H9 (cell line): ENCODE measurements around the gene ADI1. TPM values are rescaled to one million over a fixed set of nuclear protein-coding genes. Genes with fewer than 3 reads are reported as not detected.

ENCODE experiments used
- DNase-seq: peaks from one replicate; pipeline ENCODE4 v3.0.0-alpha.2; 2017
- H2AFZ ChIP-seq: one replicate; pipeline ENCODE4 v1.6.1; 2013; ENCODE audit warnings: mild to moderate bottlenecking, low read length, control low read depth, moderate library complexity
- H2AK5ac ChIP-seq: 2 replicates; pipeline ENCODE4 v1.6.1; 2013; ENCODE audit warnings: low read length, control low read depth, mixed read lengths; ENCODE audit not compliant: insufficient read length
- H2BK120ac ChIP-seq: one replicate; pipeline ENCODE4 v1.6.1; 2013; ENCODE audit warnings: low read depth, mild to moderate bottlenecking, low read length, control low read depth, inconsistent platforms; ENCODE audit not compliant: poor library complexity, severe bottlenecking
- H2BK12ac ChIP-seq: 2 replicates; pipeline ENCODE4 v1.6.1; 2013; ENCODE audit warnings: low read length, control low read depth, mixed read lengths, low read depth; ENCODE audit not compliant: insufficient read length
- H2BK15ac ChIP-seq: 2 replicates; pipeline ENCODE4 v1.6.1; 2013; ENCODE audit warnings: low read depth, low read length, control low read depth
- H2BK20ac ChIP-seq: one replicate; pipeline ENCODE4 v1.6.1; 2013; ENCODE audit warnings: low read depth, mild to moderate bottlenecking, low read length, control low read depth, inconsistent platforms; ENCODE audit not compliant: poor library complexity, severe bottlenecking
- H2BK5ac ChIP-seq: 2 replicates; pipeline ENCODE4 v1.6.1; 2013; ENCODE audit warnings: low read length, control low read depth, mixed read lengths; ENCODE audit not compliant: insufficient read length
- H3K14ac ChIP-seq: 2 replicates; pipeline ENCODE4 v1.6.1; 2013; ENCODE audit warnings: low read length, control low read depth; ENCODE audit not compliant: insufficient read depth
- H3K18ac ChIP-seq: 2 replicates; pipeline ENCODE4 v1.6.1; 2013; ENCODE audit warnings: low read depth, mild to moderate bottlenecking, mixed read lengths, low read length, control low read depth; ENCODE audit not compliant: insufficient read length
- H3K23ac ChIP-seq: 2 replicates; pipeline ENCODE4 v1.6.1; 2013; ENCODE audit warnings: low read length, control low read depth, mixed read lengths, low read depth; ENCODE audit not compliant: insufficient read length
- H3K23me2 ChIP-seq: 2 replicates; pipeline ENCODE4 v1.6.1; 2013; ENCODE audit warnings: low read depth, mild to moderate bottlenecking, mixed read lengths, low read length, control low read depth; ENCODE audit not compliant: insufficient read length, poor library complexity, severe bottlenecking
- H3K27ac ChIP-seq: 2 replicates; pipeline ENCODE4 v1.5.1; 2013; ENCODE audit warnings: low read length, control low read depth, mixed read lengths, low read depth; ENCODE audit not compliant: insufficient read length
- H3K27me3 ChIP-seq: 2 replicates; pipeline ENCODE4 v1.6.1; 2013; ENCODE audit warnings: low read length, control low read depth, inconsistent platforms; ENCODE audit not compliant: insufficient read depth
- H3K4ac ChIP-seq: 2 replicates; pipeline ENCODE4 v1.6.1; 2013; ENCODE audit warnings: low read depth, mild to moderate bottlenecking, control low read depth, inconsistent platforms, low read length, moderate library complexity
- H3K4me1 ChIP-seq: 2 replicates; pipeline ENCODE4 v1.6.1; 2013; ENCODE audit warnings: low read length, control low read depth, inconsistent platforms; ENCODE audit not compliant: insufficient read depth
- H3K4me2 ChIP-seq: 2 replicates; pipeline ENCODE4 v1.6.1; 2013; ENCODE audit warnings: low read length, control low read depth, mixed read lengths; ENCODE audit not compliant: insufficient read length, insufficient read depth
- H3K56ac ChIP-seq: 2 replicates; pipeline ENCODE4 v1.6.1; 2013; ENCODE audit warnings: low read depth, mild to moderate bottlenecking, mixed read lengths, low read length, control low read depth; ENCODE audit not compliant: insufficient read length
- H3K79me1 ChIP-seq: 2 replicates; pipeline ENCODE4 v1.6.1; 2013; ENCODE audit warnings: low read depth, mild to moderate bottlenecking, moderate library complexity, low read length, control low read depth, inconsistent platforms; ENCODE audit not compliant: insufficient read depth, poor library complexity, severe bottlenecking
- H3K79me2 ChIP-seq: 2 replicates; pipeline ENCODE4 v1.6.1; 2013; ENCODE audit warnings: low read length, control low read depth, inconsistent platforms; ENCODE audit not compliant: insufficient read depth
- H3K9ac ChIP-seq: 2 replicates; pipeline ENCODE4 v1.6.1; 2013; ENCODE audit warnings: low read length, control low read depth, mixed read lengths; ENCODE audit not compliant: insufficient read length; ENCODE audit errors: extremely low read depth
- H3K9me3 ChIP-seq: one replicate; pipeline ENCODE4 v1.6.1; 2013; ENCODE audit warnings: low read depth, low read length, inconsistent platforms; ENCODE audit not compliant: control insufficient read depth
- H3T11ph ChIP-seq: one replicate; pipeline ENCODE4 v1.6.1; 2013; ENCODE audit warnings: mild to moderate bottlenecking, low read length, control low read depth, inconsistent platforms
- H4K20me1 ChIP-seq: one replicate; pipeline ENCODE4 v1.6.1; 2013; ENCODE audit not compliant: control insufficient read depth, insufficient read length, insufficient read depth
- H4K5ac ChIP-seq: 2 replicates; pipeline ENCODE4 v1.6.1; 2013; ENCODE audit warnings: low read depth, mild to moderate bottlenecking, mixed read lengths, low read length, control low read depth; ENCODE audit not compliant: insufficient read length
- H4K8ac ChIP-seq: replicated peaks from 2 replicates; pipeline ENCODE4 v1.6.1; 2013; ENCODE audit warnings: low read length, control low read depth, mixed read lengths, low read depth; ENCODE audit not compliant: insufficient read length
- H4K91ac ChIP-seq: 2 replicates; pipeline ENCODE4 v1.6.1; 2013; ENCODE audit warnings: low read depth, mild to moderate bottlenecking, moderate library complexity, mixed read lengths, low read length, control low read depth; ENCODE audit not compliant: insufficient read length
- H3K27ac Mint-ChIP-seq, 3 experiments: 2 replicates in 2 of 3; 3 replicates in 1 of 3; pipeline ENCODE4 v1.8.0; 2020 to 2021; ENCODE audit warnings: mixed read lengths in 3 of 3, mild to moderate bottlenecking in 1 of 3, moderate library complexity in 1 of 3
- H3K27me3 Mint-ChIP-seq: 2 replicates; pipeline ENCODE4 v1.8.0; 2021; ENCODE audit warnings: low read depth, mild to moderate bottlenecking, moderate library complexity, mixed read lengths
- H3K36me3 Mint-ChIP-seq, 3 experiments: 2 replicates in 2 of 3; 3 replicates in 1 of 3; pipeline ENCODE4 v1.8.0; 2020 to 2021; ENCODE audit warnings: low read depth in 3 of 3, mixed read lengths in 3 of 3; ENCODE audit not compliant: insufficient read depth in 1 of 3
- H3K4me1 Mint-ChIP-seq, 2 experiments: 2 replicates each; pipeline ENCODE4 v1.8.0; 2020; ENCODE audit warnings: mixed read lengths in 2 of 2
- H3K4me3 Mint-ChIP-seq, 2 experiments: 2 replicates in 1 of 2; 3 replicates in 1 of 2; pipeline ENCODE4 v1.8.0; 2020 to 2021; ENCODE audit warnings: mild to moderate bottlenecking in 2 of 2, mixed read lengths in 2 of 2, moderate library complexity in 1 of 2
- H3K9me3 Mint-ChIP-seq, 2 experiments: 2 replicates in 1 of 2; 3 replicates in 1 of 2; pipeline ENCODE4 v1.8.0; 2020; ENCODE audit warnings: mild to moderate bottlenecking in 2 of 2, mixed read lengths in 2 of 2, moderate library complexity in 1 of 2
- WGBS: extraction: QIAGEN DNeasy Blood & Tissue Kit; methylation state at CpG from one replicate; pipeline ENCODE4 v1.1.7; 2013; ENCODE audit warnings: missing lambda C conversion rate, low lambda C conversion rate, mixed read lengths; ENCODE audit not compliant: insufficient read length; ENCODE audit errors: extremely low coverage; 5-methylcytosine and 5-hydroxymethylcytosine counted together
- total RNA-seq: library from RNA; stranded (reverse); gene quantifications from 2 replicates; pipeline ENCODE4 v1.2.1, GENCODE V29; 2021
- TF ChIP-seq, protein P1 (sequence below): fragments of 200-600 bp; sonication (generic); conservative IDR thresholded peaks from 3 replicates; pipeline ENCODE4 v1.8.0; 2021; ENCODE audit warnings: antibody characterized with exemption, mild to moderate bottlenecking

ADI1 gene
- total RNA-seq, 1 experiment from 2014 or later, result 23.4 TPM

DNA sequence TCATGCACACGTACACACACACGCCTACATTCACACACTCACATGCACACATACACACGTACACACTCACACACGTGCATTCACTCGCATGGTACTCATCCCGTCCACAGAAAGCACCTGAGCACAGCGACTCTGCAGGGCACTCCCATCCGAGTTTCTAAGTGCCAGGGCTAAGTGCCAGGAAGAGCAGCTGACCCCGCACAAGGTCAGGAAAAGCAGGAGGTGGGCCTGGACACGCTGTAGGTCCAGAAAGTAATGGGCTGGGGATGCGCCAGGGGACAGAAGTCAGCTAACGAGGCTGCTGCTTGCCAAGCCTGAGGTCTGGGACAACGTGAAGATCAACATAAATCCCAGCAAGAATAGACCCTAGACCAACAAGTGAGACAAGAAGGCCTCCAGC, 15.8 kb downstream of the ADI1 start:
- Histone ChIP-seq H3K9ac (no peak overlapping the region), H4K20me1 (no peaks in the 10 kb centered on the region), H3K4me1 (no peaks in the 10 kb centered on the region), H2BK12ac (no peak overlapping the region), H3K23me2 (no peaks in the 10 kb centered on the region), H3K79me1 (no peaks in the 10 kb centered on the region), H4K5ac (no peak overlapping the region), H3K14ac (no peak overlapping the region; the same call in 1 of the 2 replicates), H2BK15ac (no peak overlapping the region), H3K18ac (no peak overlapping the region), H3K4ac (no peak overlapping the region), H3K23ac (peak overlapping the region; percentile 1), H2BK5ac (no peak overlapping the region), H3T11ph (no peak overlapping the region), H3K27ac (no peak overlapping the region), H3K27me3 (no peaks in the 10 kb centered on the region), H4K8ac (peak overlapping the region; percentile 97), H2BK20ac (no peak overlapping the region), H4K91ac (no peak overlapping the region), H2BK120ac (no peak overlapping the region), H3K9me3 (no peaks in the 10 kb centered on the region), H3K56ac (no peak overlapping the region), H3K79me2 (no peaks in the 10 kb centered on the region), H2AK5ac (no peak overlapping the region), H2AFZ (no peak overlapping the region), H3K4me2 (no peak overlapping the region)
- DNase-seq, result no peak
- H3K36me3 Mint-ChIP-seq, result peaks cover 13 to 35% (median 14%) of the 10 kb centered on the region in 3 experiments
- no peaks in the 10 kb centered on the region for H3K9me3 Mint-ChIP-seq
- no peak overlapping the region for H3K4me3 Mint-ChIP-seq
- H3K4me1 Mint-ChIP-seq, result no peaks in the 10 kb centered on the region
- H3K27ac Mint-ChIP-seq, result no peak overlapping the region
- WGBS, result no CpG with 5 or more reads among the region's 13 CpGs
- no peaks in the 10 kb centered on the region; the same call in 1 of the 2 replicates for H3K27me3 Mint-ChIP-seq
- TF ChIP-seq, protein P1, sequence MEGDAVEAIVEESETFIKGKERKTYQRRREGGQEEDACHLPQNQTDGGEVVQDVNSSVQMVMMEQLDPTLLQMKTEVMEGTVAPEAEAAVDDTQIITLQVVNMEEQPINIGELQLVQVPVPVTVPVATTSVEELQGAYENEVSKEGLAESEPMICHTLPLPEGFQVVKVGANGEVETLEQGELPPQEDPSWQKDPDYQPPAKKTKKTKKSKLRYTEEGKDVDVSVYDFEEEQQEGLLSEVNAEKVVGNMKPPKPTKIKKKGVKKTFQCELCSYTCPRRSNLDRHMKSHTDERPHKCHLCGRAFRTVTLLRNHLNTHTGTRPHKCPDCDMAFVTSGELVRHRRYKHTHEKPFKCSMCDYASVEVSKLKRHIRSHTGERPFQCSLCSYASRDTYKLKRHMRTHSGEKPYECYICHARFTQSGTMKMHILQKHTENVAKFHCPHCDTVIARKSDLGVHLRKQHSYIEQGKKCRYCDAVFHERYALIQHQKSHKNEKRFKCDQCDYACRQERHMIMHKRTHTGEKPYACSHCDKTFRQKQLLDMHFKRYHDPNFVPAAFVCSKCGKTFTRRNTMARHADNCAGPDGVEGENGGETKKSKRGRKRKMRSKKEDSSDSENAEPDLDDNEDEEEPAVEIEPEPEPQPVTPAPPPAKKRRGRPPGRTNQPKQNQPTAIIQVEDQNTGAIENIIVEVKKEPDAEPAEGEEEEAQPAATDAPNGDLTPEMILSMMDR, result no peak
